ENCODE data around the gene AIFM1.

The AIFM1 gene

GRCh38 chrX:130090364-130090763, 75.3 kb downstream of the AIFM1 start:
- TF ChIP-seq EGR1 (IDR thresholded peaks at IDR 0.05): no peak
- TF ChIP-seq TAF1 (IDR thresholded peaks at IDR 0.05; ENCODE audit: low read depth): no peak
- no peak for TF ChIP-seq TEAD4 (IDR thresholded peaks at IDR 0.05)
- no peak for TF ChIP-seq NFIC (IDR thresholded peaks at IDR 0.05)
- TF ChIP-seq, protein P1, sequence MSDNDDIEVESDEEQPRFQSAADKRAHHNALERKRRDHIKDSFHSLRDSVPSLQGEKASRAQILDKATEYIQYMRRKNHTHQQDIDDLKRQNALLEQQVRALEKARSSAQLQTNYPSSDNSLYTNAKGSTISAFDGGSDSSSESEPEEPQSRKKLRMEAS (IDR thresholded peaks at IDR 0.05): no peak
- no peak for TF ChIP-seq YY1 (IDR thresholded peaks at IDR 0.05; ENCODE audit: low read depth)
- TF ChIP-seq TCF12 (IDR thresholded peaks at IDR 0.05; ENCODE audit: low read depth): no peak
- TF ChIP-seq EP300 (IDR thresholded peaks at IDR 0.05; ENCODE audit: borderline replicate concordance): no peak
- no peak for TF ChIP-seq ZBTB7A (IDR thresholded peaks at IDR 0.05; ENCODE audit: low read depth)
- no peak for TF ChIP-seq FOXM1 (IDR thresholded peaks at IDR 0.05; ENCODE audit: borderline replicate concordance, low read depth)
- no peak for TF ChIP-seq REST (IDR thresholded peaks at IDR 0.05; ENCODE audit: low read depth)
- no peak for TF ChIP-seq RAD21 (IDR thresholded peaks at IDR 0.05; ENCODE audit: low read depth)
- TF ChIP-seq CEBPB (IDR thresholded peaks at IDR 0.05): no peak
- TF ChIP-seq USF1 (IDR thresholded peaks at IDR 0.05): no peak

DNA sequence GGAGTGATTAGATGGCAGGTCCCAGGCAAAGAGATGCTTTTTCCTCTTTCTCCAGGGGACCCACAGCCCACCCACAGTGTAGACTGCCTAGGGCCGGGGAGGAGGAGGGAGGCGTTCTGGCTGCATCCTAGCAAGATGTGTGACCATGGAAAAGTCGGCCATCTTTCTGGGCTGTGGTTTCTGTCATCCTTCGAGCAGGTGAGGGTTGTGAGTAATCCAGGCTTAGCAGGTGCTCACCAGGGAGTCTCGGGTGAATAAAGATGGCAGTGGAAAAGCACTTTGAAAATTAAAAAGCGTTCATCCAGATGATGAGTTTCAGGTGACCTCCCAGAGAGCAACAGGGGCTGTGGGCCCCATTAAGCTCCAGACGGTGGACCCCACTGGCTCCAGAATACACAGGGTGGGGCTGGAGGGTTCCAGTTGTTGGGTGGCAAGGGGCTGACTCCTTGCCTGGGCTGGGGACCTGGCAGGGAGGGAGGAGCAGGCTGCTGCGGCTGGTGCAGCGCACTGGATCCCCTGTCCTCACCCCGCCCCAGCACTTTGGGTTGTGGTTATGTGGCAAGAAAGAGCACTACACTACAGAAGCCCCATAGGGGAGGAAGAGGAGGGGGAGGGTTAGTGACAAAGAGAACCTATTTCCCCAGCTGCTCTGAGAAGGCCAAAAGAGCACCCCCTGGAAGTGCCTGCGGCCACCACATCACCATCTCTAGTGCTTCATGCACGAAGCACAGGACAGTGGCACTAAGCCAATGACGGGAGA, 79.0 kb downstream of the AIFM1 start:
- TF ChIP-seq NFIC (IDR thresholded peaks at IDR 0.05) (no peak), YY1 (IDR thresholded peaks at IDR 0.05; ENCODE audit: low read depth) (no peak), REST (IDR thresholded peaks at IDR 0.05; ENCODE audit: low read depth) (no peak), CEBPB (IDR thresholded peaks at IDR 0.05) (no peak), TAF1 (IDR thresholded peaks at IDR 0.05; ENCODE audit: low read depth) (no peak), CREB1 (IDR thresholded peaks at IDR 0.05; ENCODE audit: low read depth) (no peak), FOXM1 (IDR thresholded peaks at IDR 0.05; ENCODE audit: borderline replicate concordance, low read depth) (no peak), TEAD4 (IDR thresholded peaks at IDR 0.05) (no peak), ZBTB7A (IDR thresholded peaks at IDR 0.05; ENCODE audit: low read depth) (no peak), EP300 (IDR thresholded peaks at IDR 0.05; ENCODE audit: borderline replicate concordance) (no peak), EGR1 (IDR thresholded peaks at IDR 0.05) (no peak), RAD21 (IDR thresholded peaks at IDR 0.05; ENCODE audit: low read depth) (no peak), USF1 (IDR thresholded peaks at IDR 0.05) (no peak), TCF12 (IDR thresholded peaks at IDR 0.05; ENCODE audit: low read depth) (no peak)
- TF ChIP-seq, protein P1 (IDR thresholded peaks at IDR 0.05): no peak

- TF ChIP-seq ZBTB7A (IDR thresholded peaks at IDR 0.05; ENCODE audit: low read depth): no peak
- TF ChIP-seq TCF12 (IDR thresholded peaks at IDR 0.05; ENCODE audit: low read depth): no peak
- TF ChIP-seq NFIC (IDR thresholded peaks at IDR 0.05): no peak
- TF ChIP-seq RAD21 (IDR thresholded peaks at IDR 0.05; ENCODE audit: low read depth): no peak
- TF ChIP-seq EP300 (IDR thresholded peaks at IDR 0.05; ENCODE audit: borderline replicate concordance): no peak
- TF ChIP-seq FOXM1 (IDR thresholded peaks at IDR 0.05; ENCODE audit: borderline replicate concordance, low read depth): no peak
- TF ChIP-seq TAF1 (IDR thresholded peaks at IDR 0.05; ENCODE audit: low read depth): no peak
- TF ChIP-seq USF1 (IDR thresholded peaks at IDR 0.05): no peak
- no peak for TF ChIP-seq CREB1 (IDR thresholded peaks at IDR 0.05; ENCODE audit: low read depth)
- TF ChIP-seq, protein P1 (IDR thresholded peaks at IDR 0.05): no peak
- no peak for TF ChIP-seq EGR1 (IDR thresholded peaks at IDR 0.05)
- no peak for TF ChIP-seq CEBPB (IDR thresholded peaks at IDR 0.05)
- TF ChIP-seq REST (IDR thresholded peaks at IDR 0.05; ENCODE audit: low read depth): no peak
- no peak for TF ChIP-seq YY1 (IDR thresholded peaks at IDR 0.05; ENCODE audit: low read depth)
Measured at GRCh38 chrX:130085551-130086446, 79.8 kb downstream of the AIFM1 start.

Measured in Ishikawa (cell line).